Thoracic aorta (tissue), 2 donors: Measurements from ENCODE around the gene PYROXD2. TPM values are rescaled to one million over a fixed set of nuclear protein-coding genes. Genes with fewer than 3 reads are reported as not detected.

Experiments
- ATAC-seq: fragments of 150-250 bp; one replicate; pipeline ENCODE4 v1.8.0; 2017; ENCODE audit warnings: low read depth; ENCODE audit not compliant: insufficient number of reproducible peaks, low FRiP score
- DNase-seq: peaks from one replicate; pipeline ENCODE4 v3.0.0-alpha.2; 2020; ENCODE audit warnings: low spot score
- H3K27ac ChIP-seq, 2 donors: fragments of 200-600 bp; sonication (generic); 1 replicate in 1 of 2; 2 replicates in 1 of 2; pipeline ENCODE4 v1.5.1; 2016; ENCODE audit warnings: mild to moderate bottlenecking in 2 of 2, moderate library complexity in 2 of 2
- H3K27me3 ChIP-seq: fragments of 200-600 bp; sonication (generic); replicated peaks from 2 replicates; pipeline ENCODE4 v1.6.0; 2016; ENCODE audit warnings: mild to moderate bottlenecking; ENCODE audit not compliant: insufficient read depth
- H3K36me3 ChIP-seq: fragments of 200-600 bp; sonication (generic); one replicate; pipeline ENCODE4 v1.5.1; 2016
- H3K4me1 ChIP-seq, 2 donors: fragments of 200-600 bp; sonication (generic); 1 replicate in 1 of 2; 2 replicates in 1 of 2; pipeline versions ENCODE4 v1.5.1 to v1.6.0; 2016; ENCODE audit warnings: low read depth in 2 of 2, mild to moderate bottlenecking in 1 of 2; ENCODE audit not compliant: control insufficient read depth in 1 of 2
- H3K4me3 ChIP-seq: fragments of 200-600 bp; sonication (generic); 2 replicates; pipeline ENCODE4 v1.5.1; 2016; ENCODE audit warnings: mild to moderate bottlenecking
- H3K9me3 ChIP-seq: fragments of 200-600 bp; sonication (generic); 2 replicates; pipeline ENCODE4 v1.5.1; 2016
- total RNA-seq, 2 donors: library from RNA; depleted of rRNA; stranded (reverse); fragments of >200 nt; gene quantifications; one replicate each; pipeline versions ENCODE4 v1.1.0 to v1.2.3, GENCODE V29; 2016
- TF ChIP-seq, protein P1 (sequence below): fragments of 200-600 bp; sonication (generic); IDR thresholded peaks from one replicate; pipeline ENCODE4 v1.5.1; 2019; ENCODE audit warnings: antibody characterized with exemption

Gene PYROXD2
- total RNA-seq, 2 donors from 2014 or later, result 6.3 to 9.3 TPM

DNA sequence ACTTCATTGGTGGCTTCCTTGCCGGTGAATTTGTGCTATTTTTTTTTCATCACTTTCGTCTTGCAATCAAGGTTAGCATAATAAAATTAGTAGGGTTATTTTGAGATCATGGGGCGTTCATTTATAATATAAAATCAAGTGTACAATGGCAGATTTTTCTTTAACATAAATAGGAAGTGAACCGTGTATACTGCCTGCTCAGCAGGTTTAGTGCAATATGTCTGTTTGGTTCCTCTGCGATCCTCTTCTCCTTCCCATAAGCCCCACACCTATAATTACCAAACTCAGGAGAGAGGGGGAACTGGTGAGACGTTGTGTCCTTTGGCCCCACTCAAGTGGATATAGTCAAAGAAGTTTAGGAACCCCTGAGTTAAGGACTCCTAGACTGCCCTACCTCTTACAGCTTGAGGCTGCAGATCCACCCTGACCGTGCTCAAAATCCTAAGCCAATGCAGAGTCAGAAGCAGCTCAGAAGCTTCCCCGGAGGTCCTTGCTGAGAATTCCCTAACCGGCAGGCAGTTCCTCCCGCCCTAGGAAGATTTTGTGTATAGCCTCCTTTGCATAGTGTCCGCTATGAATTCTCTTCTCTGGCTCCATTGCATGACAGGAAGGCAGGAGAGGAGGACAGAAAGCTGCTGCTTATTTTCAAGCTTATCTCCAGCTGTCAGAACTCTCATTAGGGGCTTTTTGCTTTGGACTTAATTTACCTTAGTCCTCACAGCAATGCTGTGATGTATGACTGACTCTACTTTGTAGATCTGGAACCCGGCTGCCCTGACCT is 41.5 kb downstream of the PYROXD2 start:
- Histone ChIP-seq H3K27me3 (no peaks in the 10 kb centered on the region), H3K27ac (no peak overlapping the region), H3K9me3 (no peaks in the 10 kb centered on the region), H3K36me3 (no peaks in the 10 kb centered on the region), H3K4me1 (no peaks in the 10 kb centered on the region), H3K4me3 (no peak overlapping the region)
- ATAC-seq (no peak), DNase-seq (no peak)
- TF ChIP-seq, protein P1, sequence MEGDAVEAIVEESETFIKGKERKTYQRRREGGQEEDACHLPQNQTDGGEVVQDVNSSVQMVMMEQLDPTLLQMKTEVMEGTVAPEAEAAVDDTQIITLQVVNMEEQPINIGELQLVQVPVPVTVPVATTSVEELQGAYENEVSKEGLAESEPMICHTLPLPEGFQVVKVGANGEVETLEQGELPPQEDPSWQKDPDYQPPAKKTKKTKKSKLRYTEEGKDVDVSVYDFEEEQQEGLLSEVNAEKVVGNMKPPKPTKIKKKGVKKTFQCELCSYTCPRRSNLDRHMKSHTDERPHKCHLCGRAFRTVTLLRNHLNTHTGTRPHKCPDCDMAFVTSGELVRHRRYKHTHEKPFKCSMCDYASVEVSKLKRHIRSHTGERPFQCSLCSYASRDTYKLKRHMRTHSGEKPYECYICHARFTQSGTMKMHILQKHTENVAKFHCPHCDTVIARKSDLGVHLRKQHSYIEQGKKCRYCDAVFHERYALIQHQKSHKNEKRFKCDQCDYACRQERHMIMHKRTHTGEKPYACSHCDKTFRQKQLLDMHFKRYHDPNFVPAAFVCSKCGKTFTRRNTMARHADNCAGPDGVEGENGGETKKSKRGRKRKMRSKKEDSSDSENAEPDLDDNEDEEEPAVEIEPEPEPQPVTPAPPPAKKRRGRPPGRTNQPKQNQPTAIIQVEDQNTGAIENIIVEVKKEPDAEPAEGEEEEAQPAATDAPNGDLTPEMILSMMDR, result no peak

DNA sequence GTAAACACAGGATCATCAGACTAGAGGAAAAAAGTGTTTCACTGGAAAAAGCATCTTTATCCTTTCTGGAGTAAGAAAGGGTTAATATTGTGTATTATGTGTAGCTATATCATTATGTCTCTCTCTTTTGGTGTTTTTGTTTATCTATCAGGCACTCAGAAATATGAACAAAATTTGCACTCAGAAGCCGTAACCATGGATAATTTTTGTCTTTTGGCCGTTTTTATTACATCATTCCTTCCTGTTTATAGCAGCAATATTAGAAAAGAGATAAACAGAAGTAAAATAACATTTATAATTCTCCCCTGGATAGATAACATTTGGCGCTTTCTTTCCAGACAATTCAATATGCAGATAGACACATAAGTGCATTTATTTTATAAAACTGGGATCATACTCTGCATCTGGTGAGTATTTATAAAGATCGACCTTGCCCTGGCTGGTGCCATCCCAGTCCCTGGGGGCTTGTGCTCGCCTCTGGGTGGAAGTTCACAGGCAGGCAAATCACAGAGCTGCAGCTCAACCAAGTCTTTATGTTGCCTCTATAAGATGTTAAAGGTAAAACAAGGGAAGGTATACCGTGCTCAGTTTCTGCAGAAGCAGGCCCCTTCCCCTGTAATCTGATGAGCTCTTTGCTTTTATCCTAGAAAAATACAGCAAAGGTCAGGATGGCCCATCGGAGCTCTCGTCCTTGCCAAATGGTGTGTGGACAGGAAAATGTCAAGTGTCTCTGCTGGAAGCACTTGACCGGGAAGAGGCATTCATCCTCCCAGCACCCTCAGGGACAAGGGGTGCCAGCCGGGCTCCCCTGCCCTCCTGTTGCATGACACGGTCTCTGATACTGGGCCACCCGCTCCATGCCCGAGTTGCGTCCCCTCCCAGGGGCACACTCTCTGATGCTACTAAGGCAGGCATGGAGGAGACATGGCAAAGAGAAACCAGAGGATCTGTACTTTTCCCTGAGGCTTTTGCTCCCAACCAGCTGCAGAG is 43.9 kb downstream of the PYROXD2 start:
- Histone ChIP-seq H3K4me3 (no peak overlapping the region), H3K4me1 (no peaks in the 10 kb centered on the region), H3K36me3 (no peaks in the 10 kb centered on the region), H3K9me3 (no peaks in the 10 kb centered on the region), H3K27me3 (no peaks in the 10 kb centered on the region), H3K27ac (no peak overlapping the region)
- TF ChIP-seq, protein P1, result no peak
- ATAC-seq (no peak), DNase-seq (no peak)

DNA sequence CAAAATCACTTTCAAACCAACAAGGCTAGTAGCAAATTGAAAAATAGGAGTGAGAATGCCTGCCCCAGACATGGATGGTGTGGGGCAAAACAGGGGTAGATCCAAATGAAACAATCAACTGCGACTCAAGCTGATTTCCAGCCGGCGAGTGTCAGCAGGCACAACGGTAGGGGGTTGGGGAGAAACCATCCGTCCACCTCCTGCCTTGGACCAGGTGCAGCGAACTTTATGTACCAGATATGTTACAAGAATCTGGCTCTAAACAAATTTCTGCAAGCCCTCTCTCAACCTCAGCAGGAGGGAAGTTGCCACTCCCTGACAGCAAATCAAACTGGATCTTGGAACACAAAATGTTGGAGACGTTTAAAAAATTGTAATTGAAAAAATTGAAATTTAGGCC is 45.2 kb downstream of the PYROXD2 start:
- Histone ChIP-seq H3K27ac (no peak overlapping the region), H3K4me3 (no peak overlapping the region), H3K27me3 (no peaks in the 10 kb centered on the region), H3K4me1 (no peaks in the 10 kb centered on the region), H3K36me3 (no peaks in the 10 kb centered on the region), H3K9me3 (no peaks in the 10 kb centered on the region)
- DNase-seq (no peak), ATAC-seq (no peak)
- TF ChIP-seq, protein P1, result no peak

DNA sequence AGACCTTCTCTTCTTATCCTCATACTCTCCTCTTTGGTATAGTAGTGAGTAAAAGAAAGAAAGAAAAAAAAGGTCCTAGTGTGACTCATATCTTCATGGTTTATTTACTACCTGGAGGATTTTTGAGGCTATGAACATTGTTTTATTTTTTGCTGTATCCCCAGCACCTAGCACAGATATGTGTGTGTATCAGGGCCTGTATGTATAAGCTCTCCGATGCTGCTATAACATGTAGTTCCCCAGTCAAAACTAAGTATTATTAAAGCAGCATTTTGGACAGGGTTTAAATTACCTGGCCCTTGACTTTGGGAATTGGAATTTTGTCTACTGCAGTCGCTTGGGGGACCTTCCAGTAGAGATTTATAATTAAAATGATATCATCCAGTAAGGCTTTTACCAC is 46.3 kb downstream of the PYROXD2 start:
- H3K27me3 ChIP-seq, result no peaks in the 10 kb centered on the region
- H3K4me3 ChIP-seq, result no peak overlapping the region
- H3K27ac ChIP-seq, result no peak overlapping the region
- TF ChIP-seq, protein P1, result no peak
- DNase-seq, result no peak
- no peaks in the 10 kb centered on the region for H3K4me1 ChIP-seq
- H3K9me3 ChIP-seq, result no peaks in the 10 kb centered on the region
- ATAC-seq, result no peak
- no peaks in the 10 kb centered on the region for H3K36me3 ChIP-seq
